Thyroid gland (tissue), 4 donors: ENCODE results near the gene ZNF614. TPM values are rescaled to one million over a fixed set of nuclear protein-coding genes. Genes with fewer than 3 reads are reported as not detected.
"Not testable (repeated sequence)": the region's sequence is repeated elsewhere in the genome, so short reads cannot be mapped to it uniquely, and the experiment has no call there.

ENCODE experiments used
- DNase-seq, 2 donors: peaks; one replicate each; pipeline ENCODE4 v3.0.0-alpha.2; 2019
- H3K27ac ChIP-seq, 3 donors: fragments of 200-600 bp; sonication (generic); 1 replicate in 2 of 3; 2 replicates in 1 of 3; pipeline ENCODE4 v1.5.1; 2016 to 2019; ENCODE audit warnings: mild to moderate bottlenecking in 1 of 3, moderate library complexity in 1 of 3
- H3K27me3 ChIP-seq: fragments of 200-600 bp; sonication (generic); one replicate; pipeline ENCODE4 v1.5.1; 2019
- H3K36me3 ChIP-seq, 2 donors: fragments of 200-600 bp; sonication (generic); one replicate each; pipeline ENCODE4 v1.5.1; 2016 to 2019
- H3K4me1 ChIP-seq, 2 donors: fragments of 200-600 bp; sonication (generic); one replicate each; pipeline ENCODE4 v1.5.1; 2017 to 2019
- H3K4me3 ChIP-seq, 3 donors: fragments of 200-600 bp; sonication (generic); replicated peaks in 1 of 3; 1 replicate in 2 of 3; 2 replicates in 1 of 3; pipeline ENCODE4 v1.5.1; 2016; ENCODE audit warnings: mild to moderate bottlenecking in 1 of 3
- H3K9me3 ChIP-seq: fragments of 200-600 bp; sonication (generic); one replicate; pipeline ENCODE4 v1.5.1; 2017
- CTCF ChIP-seq, 6 experiments: fragments of 200-600 bp in 3 of 6; fragments of 450-650 bp in 3 of 6; sonication (generic) in 3 of 6; IDR thresholded peaks; one replicate each; pipeline ENCODE4 v1.5.1; 2016 to 2019; ENCODE audit warnings: antibody characterized with exemption in 6 of 6, mild to moderate bottlenecking in 2 of 6, inconsistent platforms in 1 of 6, moderate library complexity in 1 of 6
- POLR2A ChIP-seq, 2 donors: fragments of 450-650 bp; IDR thresholded peaks; one replicate each; pipeline ENCODE4 v1.6.1; 2017; ENCODE audit warnings: antibody characterized with exemption in 2 of 2, mild to moderate bottlenecking in 2 of 2, moderate library complexity in 1 of 2
- WGBS, 2 donors: methylation state at CpG; one replicate each; pipeline ENCODE4 v1.1.5; 2017; 5-methylcytosine and 5-hydroxymethylcytosine counted together
- intact Hi-C: fragments of 100-400 bp; cut with DNase I; formaldehyde crosslinking; loops from one replicate; pipeline ENCODE4 v1.15.1; 2023
- total RNA-seq, 4 donors: library from RNA; depleted of rRNA; stranded (reverse); fragments of >200 nt; gene quantifications; one replicate each; pipeline ENCODE4 v1.2.3, GENCODE V29; 2016

ZNF614 gene
- total RNA-seq, 4 donors from 2014 or later = 10.6 to 17.6 (median 14.0) TPM

GRCh38 chr19:51980116-51980736, 48.0 kb downstream of the ZNF614 start:
- 69 to 86% methylated on average over 6 of the region's 6 CpGs for WGBS, 2 donors
- H3K9me3 ChIP-seq = no peaks in the 10 kb centered on the region
- no peak for TF ChIP-seq POLR2A (IDR thresholded peaks at IDR 0.05)
- peaks cover 0 to 11% of the 10 kb centered on the region in 2 donors for H3K4me1 ChIP-seq
- no peak overlapping the region for H3K27ac ChIP-seq
- DNase-seq = peak; percentile 11 to 51
- intact Hi-C loops = loop anchor here (10.0 kb wide), 1 partner anchor 85 kb away; no protein-coding TSS in a partner anchor
- peaks cover 8 to 10% of the 10 kb centered on the region in 2 donors for H3K36me3 ChIP-seq
- H3K27me3 ChIP-seq = no peaks in the 10 kb centered on the region
- H3K4me3 ChIP-seq = no peak overlapping the region

- no peaks in the 10 kb centered on the region for H3K27me3 ChIP-seq
- H3K36me3 ChIP-seq = peaks cover 15 to 20% of the 10 kb centered on the region in 2 donors
- DNase-seq = no peak
- intact Hi-C loops = no loop called here
- no peak for TF ChIP-seq POLR2A (IDR thresholded peaks at IDR 0.05)
- TF ChIP-seq CTCF (IDR thresholded peaks at IDR 0.05) = no peak
- no peak overlapping the region for H3K27ac ChIP-seq
- H3K9me3 ChIP-seq = no peaks in the 10 kb centered on the region
- peaks cover 0 to 5% of the 10 kb centered on the region in 2 donors for H3K4me1 ChIP-seq
- WGBS, 2 donors = 93 to 98% methylated on average over 4 of the region's 4 CpGs
- H3K4me3 ChIP-seq = no peak overlapping the region
Measured at GRCh38 chr19:51978882-51979281, 49.3 kb downstream of the ZNF614 start.

GRCh38 chr19:51977346-51977745, 50.8 kb downstream of the ZNF614 start:
- DNase-seq = no peak
- TF ChIP-seq CTCF (IDR thresholded peaks at IDR 0.05) (no peak), POLR2A (IDR thresholded peaks at IDR 0.05) (no peak)
- intact Hi-C loops = no loop called here
- no peak overlapping the region for H3K27ac ChIP-seq
- peaks cover 0 to 5% of the 10 kb centered on the region in 2 donors for H3K4me1 ChIP-seq
- no peaks in the 10 kb centered on the region for H3K27me3 ChIP-seq
- WGBS, 2 donors = 86 to 95% methylated on average over 7 of the region's 7 CpGs
- H3K4me3 ChIP-seq = no peak overlapping the region
- peaks cover 30 to 32% of the 10 kb centered on the region in 2 donors for H3K36me3 ChIP-seq
- no peaks in the 10 kb centered on the region for H3K9me3 ChIP-seq

GRCh38 chr19:51976852-51977251, 51.3 kb downstream of the ZNF614 start:
- peaks cover 33 to 37% of the 10 kb centered on the region in 2 donors for H3K36me3 ChIP-seq
- no peaks in the 10 kb centered on the region for H3K9me3 ChIP-seq
- H3K27ac ChIP-seq = no peak overlapping the region
- DNase-seq = no peak
- intact Hi-C loops = no loop called here
- H3K4me3 ChIP-seq = no peak overlapping the region
- TF ChIP-seq CTCF (IDR thresholded peaks at IDR 0.05) (no peak), POLR2A (IDR thresholded peaks at IDR 0.05) (no peak)
- H3K27me3 ChIP-seq = no peaks in the 10 kb centered on the region
- peaks cover 0 to 5% of the 10 kb centered on the region in 2 donors for H3K4me1 ChIP-seq
- WGBS, 2 donors = 93% methylated on average over 3 of the region's 3 CpGs

- H3K27ac ChIP-seq, intact Hi-C loops, DNase-seq, H3K4me3 ChIP-seq, H3K4me1 ChIP-seq, H3K27me3 ChIP-seq: not testable (repeated sequence)
- peaks cover 44 to 48% of the 10 kb centered on the region in 2 donors for H3K36me3 ChIP-seq
- peaks cover 10% of the 10 kb centered on the region for H3K9me3 ChIP-seq
- WGBS, 2 donors = 88 to 97% methylated on average over 16 of the region's 17 CpGs
Measured at GRCh38 chr19:51975787-51976186, 52.4 kb downstream of the ZNF614 start.

GRCh38 chr19:51971624-51972023, 56.6 kb downstream of the ZNF614 start:
- H3K27me3 ChIP-seq = no peaks in the 10 kb centered on the region
- peaks cover 68 to 78% of the 10 kb centered on the region in 2 donors for H3K36me3 ChIP-seq
- intact Hi-C loops = no loop called here
- H3K9me3 ChIP-seq = peaks cover 10% of the 10 kb centered on the region
- no peak overlapping the region for H3K27ac ChIP-seq
- TF ChIP-seq POLR2A (IDR thresholded peaks at IDR 0.05) (no peak), CTCF (IDR thresholded peaks at IDR 0.05) (no peak)
- 98 to 99% methylated on average over 4 of the region's 4 CpGs for WGBS, 2 donors
- no peak overlapping the region for H3K4me3 ChIP-seq
- no peaks in the 10 kb centered on the region for H3K4me1 ChIP-seq
- DNase-seq = no peak
